Inferior parietal cortex (tissue), 1 donor: ENCODE measurements around the gene NBEA.
"Not testable (repeated sequence)": the region's sequence is repeated elsewhere in the genome, so short reads cannot be mapped to it uniquely, and the experiment has no call there.

Experiments
- DNase-seq: peaks from one replicate; pipeline ENCODE4 v3.0.0-alpha.2; 2016; ENCODE audit errors: extremely low spot score

Gene NBEA

GRCh38 chr13:35388441-35389355 lies 446.6 kb downstream of the NBEA start:
- DNase-seq = no peak

- DNase-seq = no peak
These were observed 447.5 kb downstream of the NBEA start for GRCh38 chr13:35389535-35389934.

- no peak for DNase-seq
These were observed 450.7 kb downstream of the NBEA start for GRCh38 chr13:35392768-35393167.

- no peak for DNase-seq
These were observed 451.8 kb downstream of the NBEA start for GRCh38 chr13:35393886-35394285.

GRCh38 chr13:35408285-35408684 lies 466.2 kb downstream of the NBEA start:
- DNase-seq = not testable (repeated sequence)

GRCh38 chr13:35411059-35411744 lies 469.1 kb downstream of the NBEA start:
- DNase-seq = no peak

- no peak for DNase-seq
These were observed 506.4 kb downstream of the NBEA start for GRCh38 chr13:35448465-35448864.

GRCh38 chr13:35449821-35450220 lies 507.8 kb downstream of the NBEA start:
- DNase-seq = no peak

GRCh38 chr13:35455022-35455421 lies 513.0 kb downstream of the NBEA start:
- no peak for DNase-seq

GRCh38 chr13:35457258-35457657 lies 515.2 kb downstream of the NBEA start:
- DNase-seq = no peak

GRCh38 chr13:35460061-35460460 lies 518.0 kb downstream of the NBEA start:
- no peak for DNase-seq

GRCh38 chr13:35465371-35465770 lies 523.3 kb downstream of the NBEA start:
- no peak for DNase-seq

- no peak for DNase-seq
These were observed 526.1 kb downstream of the NBEA start for GRCh38 chr13:35468195-35468594.

- no peak for DNase-seq
These were observed 527.9 kb downstream of the NBEA start for GRCh38 chr13:35469806-35470525.

GRCh38 chr13:35470671-35471661 lies 528.9 kb downstream of the NBEA start:
- no peak for DNase-seq

- DNase-seq = no peak
These were observed 529.7 kb downstream of the NBEA start for GRCh38 chr13:35471706-35472322.

GRCh38 chr13:35472323-35472881 lies 530.3 kb downstream of the NBEA start:
- no peak for DNase-seq

- no peak for DNase-seq
These were observed 531.2 kb downstream of the NBEA start for GRCh38 chr13:35473206-35473775.

- no peak for DNase-seq
These were observed 531.7 kb downstream of the NBEA start for GRCh38 chr13:35473802-35474201.
